ENCODE data around the gene NTN1. TPM values are rescaled to one million over a fixed set of nuclear protein-coding genes. Genes with fewer than 3 reads are reported as not detected.
A peak's percentile ranks its signal among the peaks of the same experiment; 100 is the strongest.

Gene NTN1
- total RNA-seq, 1 experiment from 2014 or later = 1.2 TPM

DNA sequence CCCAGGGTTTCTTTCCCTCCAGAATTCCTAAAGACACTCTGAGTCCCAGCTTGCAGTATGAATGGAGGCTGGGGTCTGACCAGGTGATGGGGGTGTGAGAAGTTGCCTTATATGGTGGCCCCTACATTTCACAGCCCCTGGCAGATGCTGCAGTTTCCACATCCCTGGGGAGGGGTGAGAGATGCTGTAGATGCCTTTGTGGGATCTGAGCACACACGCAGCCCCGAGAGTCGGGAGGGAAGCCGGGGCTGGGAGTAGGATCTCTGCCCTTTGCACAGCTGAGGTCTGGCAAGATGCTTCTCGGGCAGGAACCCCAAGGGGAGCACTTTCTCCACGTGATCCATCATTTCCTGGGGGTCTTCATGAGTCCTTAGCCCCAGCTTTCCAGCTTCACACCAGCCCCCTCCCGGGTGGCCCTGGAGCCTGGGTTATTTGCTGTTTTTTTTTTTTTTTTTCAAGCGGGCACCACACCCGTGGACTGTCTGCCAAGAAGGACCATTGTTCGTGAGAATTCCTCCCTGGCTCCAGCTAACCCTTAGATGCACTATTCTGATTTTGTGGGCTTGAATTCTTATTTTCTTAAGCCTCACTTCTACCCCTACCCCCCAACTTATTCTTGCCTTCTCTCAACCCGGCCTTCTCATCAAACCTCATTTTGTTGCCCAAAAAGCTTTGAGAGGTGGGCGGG is 50.6 kb downstream of the NTN1 start:
- H3T11ph ChIP-seq (ENCODE audit: low read length) = no peak overlapping the region
- no peak overlapping the region for H3K14ac ChIP-seq (ENCODE audit: insufficient read depth, low read length)
- no peaks in the 10 kb centered on the region for H3K79me1 ChIP-seq (ENCODE audit: insufficient read depth, low read depth, low read length, poor library complexity, severe bottlenecking)
- no peak overlapping the region for H4K5ac ChIP-seq (ENCODE audit: insufficient read length, low read depth, low read length)
- H2BK12ac ChIP-seq (ENCODE audit: insufficient read length, low read depth, low read length) = no peak overlapping the region
- no CpG with 5 or more reads among the region's 12 CpGs for WGBS (ENCODE audit: extremely low coverage, insufficient read length, low lambda C conversion rate)
- no peak overlapping the region for H3K4me2 ChIP-seq (ENCODE audit: insufficient read depth, insufficient read length, low read length)
- H2BK5ac ChIP-seq (ENCODE audit: insufficient read length, low read length) = no peak overlapping the region
- H2BK15ac ChIP-seq (ENCODE audit: low read depth, low read length) = no peak overlapping the region
- no peak overlapping the region for H3K9ac ChIP-seq (ENCODE audit: extremely low read depth, insufficient read length, low read length)
- no peak overlapping the region for H2BK120ac ChIP-seq (ENCODE audit: low read depth, low read length, poor library complexity, severe bottlenecking)
- H4K20me1 ChIP-seq (ENCODE audit: control insufficient read depth, insufficient read depth, insufficient read length) = no peaks in the 10 kb centered on the region
- H2AK5ac ChIP-seq (ENCODE audit: insufficient read length, low read length) = no peak overlapping the region
- H4K8ac ChIP-seq (replicated peaks; ENCODE audit: insufficient read length, low read depth, low read length) = no peak overlapping the region
- H3K9me3 ChIP-seq (ENCODE audit: control insufficient read depth, low read depth, low read length) = no peaks in the 10 kb centered on the region
- no peak overlapping the region for H3K4me3 Mint-ChIP-seq
- H3K27me3 Mint-ChIP-seq (ENCODE audit: low read depth) = peaks cover 36% of the 10 kb centered on the region
- H3K9me3 Mint-ChIP-seq = no peaks in the 10 kb centered on the region
- H2AFZ ChIP-seq (ENCODE audit: low read length) = no peak overlapping the region
- TF ChIP-seq, protein P1, sequence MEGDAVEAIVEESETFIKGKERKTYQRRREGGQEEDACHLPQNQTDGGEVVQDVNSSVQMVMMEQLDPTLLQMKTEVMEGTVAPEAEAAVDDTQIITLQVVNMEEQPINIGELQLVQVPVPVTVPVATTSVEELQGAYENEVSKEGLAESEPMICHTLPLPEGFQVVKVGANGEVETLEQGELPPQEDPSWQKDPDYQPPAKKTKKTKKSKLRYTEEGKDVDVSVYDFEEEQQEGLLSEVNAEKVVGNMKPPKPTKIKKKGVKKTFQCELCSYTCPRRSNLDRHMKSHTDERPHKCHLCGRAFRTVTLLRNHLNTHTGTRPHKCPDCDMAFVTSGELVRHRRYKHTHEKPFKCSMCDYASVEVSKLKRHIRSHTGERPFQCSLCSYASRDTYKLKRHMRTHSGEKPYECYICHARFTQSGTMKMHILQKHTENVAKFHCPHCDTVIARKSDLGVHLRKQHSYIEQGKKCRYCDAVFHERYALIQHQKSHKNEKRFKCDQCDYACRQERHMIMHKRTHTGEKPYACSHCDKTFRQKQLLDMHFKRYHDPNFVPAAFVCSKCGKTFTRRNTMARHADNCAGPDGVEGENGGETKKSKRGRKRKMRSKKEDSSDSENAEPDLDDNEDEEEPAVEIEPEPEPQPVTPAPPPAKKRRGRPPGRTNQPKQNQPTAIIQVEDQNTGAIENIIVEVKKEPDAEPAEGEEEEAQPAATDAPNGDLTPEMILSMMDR (conservative IDR thresholded peaks at IDR 0.05) = no peak
- H4K91ac ChIP-seq (ENCODE audit: insufficient read length, low read depth, low read length) = no peak overlapping the region
- DNase-seq = peak; percentile 23
- no peak overlapping the region for H3K27ac ChIP-seq (ENCODE audit: insufficient read length, low read depth, low read length)
- no peaks in the 10 kb centered on the region for H3K4me1 ChIP-seq (ENCODE audit: insufficient read depth, low read length)
- no peak overlapping the region for H2BK20ac ChIP-seq (ENCODE audit: low read depth, low read length, poor library complexity, severe bottlenecking)
- no peak overlapping the region for H3K4ac ChIP-seq (ENCODE audit: low read depth, low read length)
- H3K56ac ChIP-seq (ENCODE audit: insufficient read length, low read depth, low read length) = no peak overlapping the region
- H3K27ac Mint-ChIP-seq = no peak overlapping the region
- H3K27me3 ChIP-seq (ENCODE audit: insufficient read depth, low read length) = no peaks in the 10 kb centered on the region
- peaks cover 3 to 5% of the 10 kb centered on the region in 2 experiments; a peak in 2 of 4 replicates for H3K4me1 Mint-ChIP-seq
- H3K23ac ChIP-seq (ENCODE audit: insufficient read length, low read depth, low read length) = no peak overlapping the region
- H3K18ac ChIP-seq (ENCODE audit: insufficient read length, low read depth, low read length) = no peak overlapping the region
- H3K23me2 ChIP-seq (ENCODE audit: insufficient read length, low read depth, low read length, poor library complexity, severe bottlenecking) = no peaks in the 10 kb centered on the region
- no peaks in the 10 kb centered on the region for H3K79me2 ChIP-seq (ENCODE audit: insufficient read depth, low read length)
- H3K36me3 Mint-ChIP-seq (ENCODE audit: insufficient read depth in 1 of 3, low read depth in 3 of 3) = no peaks in the 10 kb centered on the region
